ENCODE results near the gene CEP112. TPM values are rescaled to one million over a fixed set of nuclear protein-coding genes. Genes with fewer than 3 reads are reported as not detected.

The CEP112 gene
- total RNA-seq, 1 donor from 2014 or later, result 21.8 TPM

DNA sequence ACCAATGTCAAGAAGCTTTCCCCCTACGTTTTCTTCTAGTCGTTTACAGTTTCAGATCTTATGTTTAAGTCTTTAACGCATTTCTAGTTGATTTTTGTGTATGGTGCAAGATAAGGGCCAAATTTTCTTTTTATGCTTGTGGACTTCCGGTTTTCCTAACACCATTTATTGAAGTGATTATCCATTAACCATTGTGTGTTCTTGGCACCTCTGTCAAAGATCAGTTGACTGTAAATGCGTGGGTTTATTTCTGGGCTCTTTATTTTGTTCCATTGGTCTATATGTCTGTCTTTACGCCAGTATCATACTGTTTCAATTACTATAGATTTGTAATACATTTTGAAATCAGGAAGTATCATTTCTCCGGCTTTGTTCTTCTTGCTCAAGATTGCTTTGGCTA is 49.5 kb downstream of the CEP112 start:
- no peaks in the 10 kb centered on the region for H3K27me3 Mint-ChIP-seq (ENCODE audit: low read depth)
- H3K27ac Mint-ChIP-seq (ENCODE audit: unreplicated experiment), result no peak overlapping the region
- DNase-seq (ENCODE audit: low spot score), result no peak
- no peaks in the 10 kb centered on the region for H3K4me1 Mint-ChIP-seq (ENCODE audit: low read depth)
- TF ChIP-seq, protein P1, sequence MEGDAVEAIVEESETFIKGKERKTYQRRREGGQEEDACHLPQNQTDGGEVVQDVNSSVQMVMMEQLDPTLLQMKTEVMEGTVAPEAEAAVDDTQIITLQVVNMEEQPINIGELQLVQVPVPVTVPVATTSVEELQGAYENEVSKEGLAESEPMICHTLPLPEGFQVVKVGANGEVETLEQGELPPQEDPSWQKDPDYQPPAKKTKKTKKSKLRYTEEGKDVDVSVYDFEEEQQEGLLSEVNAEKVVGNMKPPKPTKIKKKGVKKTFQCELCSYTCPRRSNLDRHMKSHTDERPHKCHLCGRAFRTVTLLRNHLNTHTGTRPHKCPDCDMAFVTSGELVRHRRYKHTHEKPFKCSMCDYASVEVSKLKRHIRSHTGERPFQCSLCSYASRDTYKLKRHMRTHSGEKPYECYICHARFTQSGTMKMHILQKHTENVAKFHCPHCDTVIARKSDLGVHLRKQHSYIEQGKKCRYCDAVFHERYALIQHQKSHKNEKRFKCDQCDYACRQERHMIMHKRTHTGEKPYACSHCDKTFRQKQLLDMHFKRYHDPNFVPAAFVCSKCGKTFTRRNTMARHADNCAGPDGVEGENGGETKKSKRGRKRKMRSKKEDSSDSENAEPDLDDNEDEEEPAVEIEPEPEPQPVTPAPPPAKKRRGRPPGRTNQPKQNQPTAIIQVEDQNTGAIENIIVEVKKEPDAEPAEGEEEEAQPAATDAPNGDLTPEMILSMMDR (IDR thresholded peaks at IDR 0.05), result no peak
- peaks cover 5% of the 10 kb centered on the region for H3K9me3 Mint-ChIP-seq (ENCODE audit: low read depth)
- H3K4me3 Mint-ChIP-seq (ENCODE audit: unreplicated experiment), result no peak overlapping the region
- H3K36me3 Mint-ChIP-seq (ENCODE audit: low read depth), result peaks cover 10% of the 10 kb centered on the region

GRCh38 chr17:66138120-66138519 is 53.8 kb downstream of the CEP112 start:
- DNase-seq (ENCODE audit: low spot score), result no peak
- H3K27me3 Mint-ChIP-seq (ENCODE audit: low read depth), result no peaks in the 10 kb centered on the region
- peaks cover 12% of the 10 kb centered on the region for H3K9me3 Mint-ChIP-seq (ENCODE audit: low read depth)
- H3K27ac Mint-ChIP-seq (ENCODE audit: unreplicated experiment), result no peak overlapping the region
- peaks cover 13% of the 10 kb centered on the region for H3K4me1 Mint-ChIP-seq (ENCODE audit: low read depth)
- TF ChIP-seq, protein P1 (IDR thresholded peaks at IDR 0.05), result no peak
- H3K4me3 Mint-ChIP-seq (ENCODE audit: unreplicated experiment), result no peak overlapping the region
- H3K36me3 Mint-ChIP-seq (ENCODE audit: low read depth), result peaks cover 14% of the 10 kb centered on the region

- Mint-ChIP-seq H3K9me3 (ENCODE audit: low read depth) (peaks cover 12% of the 10 kb centered on the region), H3K4me1 (ENCODE audit: low read depth) (peaks cover 13% of the 10 kb centered on the region), H3K36me3 (ENCODE audit: low read depth) (peaks cover 15% of the 10 kb centered on the region), H3K4me3 (ENCODE audit: unreplicated experiment) (no peak overlapping the region), H3K27ac (ENCODE audit: unreplicated experiment) (no peak overlapping the region), H3K27me3 (ENCODE audit: low read depth) (no peaks in the 10 kb centered on the region)
- TF ChIP-seq, protein P1 (IDR thresholded peaks at IDR 0.05), result no peak
- DNase-seq (ENCODE audit: low spot score), result no peak
These were observed 56.0 kb downstream of the CEP112 start for GRCh38 chr17:66135896-66136295.

- no peak overlapping the region for H3K4me3 Mint-ChIP-seq (ENCODE audit: unreplicated experiment)
- TF ChIP-seq, protein P1 (IDR thresholded peaks at IDR 0.05), result no peak
- no peak for DNase-seq (ENCODE audit: low spot score)
These were observed 56.7 kb downstream of the CEP112 start for GRCh38 chr17:66135219-66135618.

DNA sequence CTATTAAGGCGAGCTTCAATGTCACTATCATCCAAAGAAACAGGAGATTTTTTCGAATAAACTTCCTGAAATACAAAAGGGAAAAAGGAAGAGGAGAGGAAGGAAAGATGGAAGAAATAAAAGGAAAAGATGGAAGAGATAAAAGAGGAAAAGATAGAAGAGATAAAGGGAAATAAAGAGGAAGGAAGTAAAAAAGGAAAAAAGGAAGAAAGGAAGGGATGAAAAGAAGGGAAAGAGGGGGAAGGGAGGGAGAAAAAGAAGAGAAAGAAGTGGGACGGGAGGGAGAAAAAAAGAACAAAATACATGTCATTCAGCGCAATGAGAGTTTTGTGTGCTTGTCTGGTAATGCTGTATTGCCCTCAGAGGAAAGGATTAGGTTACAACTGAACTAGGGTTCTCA is 62.2 kb downstream of the CEP112 start:
- H3K9me3 Mint-ChIP-seq (ENCODE audit: low read depth), result no peaks in the 10 kb centered on the region
- H3K4me3 Mint-ChIP-seq (ENCODE audit: unreplicated experiment), result no peak overlapping the region
- TF ChIP-seq, protein P1 (IDR thresholded peaks at IDR 0.05), result no peak
- H3K36me3 Mint-ChIP-seq (ENCODE audit: low read depth), result peaks cover 6% of the 10 kb centered on the region
- no peaks in the 10 kb centered on the region for H3K27me3 Mint-ChIP-seq (ENCODE audit: low read depth)
- no peak overlapping the region for H3K27ac Mint-ChIP-seq (ENCODE audit: unreplicated experiment)
- H3K4me1 Mint-ChIP-seq (ENCODE audit: low read depth), result peaks cover 5% of the 10 kb centered on the region
- DNase-seq (ENCODE audit: low spot score), result no peak

More at GRCh38 chr17:66135219-66135618, 56.7 kb downstream of the CEP112 start:
- peaks cover 13% of the 10 kb centered on the region for H3K4me1 Mint-ChIP-seq (ENCODE audit: low read depth)
- no peaks in the 10 kb centered on the region for H3K27me3 Mint-ChIP-seq (ENCODE audit: low read depth)
- H3K9me3 Mint-ChIP-seq (ENCODE audit: low read depth), result peaks cover 12% of the 10 kb centered on the region
- no peak overlapping the region for H3K27ac Mint-ChIP-seq (ENCODE audit: unreplicated experiment)
- peaks cover 16% of the 10 kb centered on the region for H3K36me3 Mint-ChIP-seq (ENCODE audit: low read depth)
